Measurements from ENCODE around the gene CKAP2L. TPM values are rescaled to one million over a fixed set of nuclear protein-coding genes. Genes with fewer than 3 reads are reported as not detected.
"Not testable (repeated sequence)": the region's sequence is repeated elsewhere in the genome, so short reads cannot be mapped to it uniquely, and the experiment has no call there.

Gene CKAP2L
- total and polyA plus RNA-seq, 8 donors = 1.9 to 29.3 (median 15.0) TPM

DNA sequence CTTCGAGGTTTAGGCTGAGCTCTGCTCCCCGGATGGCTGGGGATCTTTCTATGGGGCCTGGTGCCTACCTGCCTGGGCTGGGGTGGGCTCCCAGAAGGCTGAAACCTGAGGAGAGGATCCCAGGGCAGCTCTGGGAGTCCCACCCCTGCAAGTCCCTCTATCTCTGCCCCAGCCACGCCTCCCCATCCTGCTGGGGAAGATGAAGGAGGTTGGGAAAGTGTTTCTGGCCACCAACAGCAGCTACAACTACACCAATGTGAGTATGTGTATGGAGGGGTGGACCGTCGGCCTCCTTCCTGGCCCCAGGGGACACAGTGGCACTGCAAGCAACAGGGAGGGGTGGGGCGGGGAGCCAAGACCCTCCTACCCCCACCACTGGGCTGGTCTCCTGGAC, 40.9 kb downstream of the CKAP2L start:
- Histone ChIP-seq H3K27me3 (no peaks in the 10 kb centered on the region), H3K4me3 (no peak overlapping the region), H3K4me1 (peaks cover 0 to 33% of the 10 kb centered on the region in 2 donors), H3K9me3 (no peaks in the 10 kb centered on the region), H3K36me3 (no peaks in the 10 kb centered on the region), H3K27ac (no peak overlapping the region)
- intact Hi-C loops (cut with DNase I) = loop anchor here in 1 of 2 donors (10.0 kb wide), 1 partner anchor 119 kb away; no protein-coding TSS in a partner anchor
- TF ChIP-seq CTCF (IDR thresholded peaks at IDR 0.05) = no peak
- DNase-seq (peak in 1 of 4 donors; percentile 57), ATAC-seq (no peak)

DNA sequence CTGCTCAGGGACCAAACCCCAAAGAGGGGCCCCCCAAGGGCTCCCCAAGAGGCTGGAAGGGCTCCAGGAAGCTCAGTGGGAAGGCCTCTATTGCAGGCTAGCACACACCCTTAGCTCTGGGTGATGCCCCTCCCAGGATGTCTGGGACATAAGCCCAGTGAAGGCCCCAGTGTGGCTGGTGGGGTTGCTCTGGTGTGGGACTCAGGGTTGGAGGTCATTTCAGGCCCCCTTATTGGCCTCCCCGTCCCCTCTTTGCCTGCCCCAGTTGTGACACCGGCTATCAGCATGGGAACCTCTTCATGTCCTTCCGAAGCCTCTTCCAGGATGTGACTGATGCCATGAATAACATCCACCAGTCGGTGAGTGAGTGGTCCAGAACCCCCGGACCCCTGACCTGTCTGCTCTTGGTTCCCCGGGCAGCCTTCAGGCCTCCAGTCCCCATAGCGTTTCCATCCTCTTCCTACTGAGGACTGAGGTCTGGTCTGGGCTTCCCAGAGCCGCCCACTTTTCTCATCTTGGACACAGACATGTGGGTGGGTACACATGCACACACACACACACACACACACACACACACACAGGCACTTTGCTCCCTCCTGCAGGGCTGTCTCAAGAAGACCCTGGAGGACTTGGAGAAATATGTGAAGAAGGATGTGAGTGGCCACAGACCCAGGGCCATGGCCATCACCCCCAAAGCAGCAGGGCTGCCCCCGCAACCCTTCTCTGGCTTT, 41.4 kb downstream of the CKAP2L start:
- TF ChIP-seq CTCF (IDR thresholded peaks at IDR 0.05) = no peak
- Histone ChIP-seq H3K9me3 (no peaks in the 10 kb centered on the region), H3K27me3 (no peaks in the 10 kb centered on the region), H3K36me3 (no peaks in the 10 kb centered on the region), H3K4me3 (no peak overlapping the region), H3K4me1 (peaks cover 0 to 28% of the 10 kb centered on the region in 2 donors), H3K27ac (no peak overlapping the region)
- intact Hi-C loops (cut with DNase I) = loop anchor here in 1 of 2 donors (10.0 kb wide), 1 partner anchor 118 kb away; no protein-coding TSS in a partner anchor
- ATAC-seq (no peak), DNase-seq (no peak)

- no peak for TF ChIP-seq CTCF (IDR thresholded peaks at IDR 0.05)
- Histone ChIP-seq H3K9me3 (no peaks in the 10 kb centered on the region), H3K36me3 (no peaks in the 10 kb centered on the region), H3K4me1 (peaks cover 0 to 23% of the 10 kb centered on the region in 2 donors), H3K27ac (no peak overlapping the region), H3K4me3 (no peak overlapping the region), H3K27me3 (no peaks in the 10 kb centered on the region)
- DNase-seq = peak in 1 of 4 donors; percentile 55
- no peak for ATAC-seq
- intact Hi-C loops (cut with DNase I) = loop anchor here in 1 of 2 donors (10.0 kb wide), 1 partner anchor 117 kb away; no protein-coding TSS in a partner anchor
Observed at GRCh38 chr2:112721819-112722522, 42.4 kb downstream of the CKAP2L start.

- Histone ChIP-seq H3K27me3 (no peaks in the 10 kb centered on the region), H3K27ac (no peak within 1 kb of the TSS), H3K9me3 (no peaks in the 10 kb centered on the region), H3K36me3 (no peaks in the 10 kb centered on the region), H3K4me1 (peaks cover 0 to 13% of the 10 kb centered on the region in 2 donors), H3K4me3 (no peak within 1 kb of the TSS)
- TF ChIP-seq CTCF (IDR thresholded peaks at IDR 0.05) = no peak
- no peak for ATAC-seq
- intact Hi-C loops (cut with DNase I) = loop anchor here in 1 of 2 donors (10.0 kb wide), 1 partner anchor 116 kb away; no protein-coding TSS in a partner anchor
- peak in 1 of 4 donors; percentile 27 for DNase-seq
Observed at GRCh38 chr2:112720785-112721184, 43.6 kb downstream of the CKAP2L start, which contains the start of gene NT5DC4. Gene NT5DC4 (plus strand): TSS chr2:112721020. CDS start chr2:112721080, 60 bp downstream.

DNA sequence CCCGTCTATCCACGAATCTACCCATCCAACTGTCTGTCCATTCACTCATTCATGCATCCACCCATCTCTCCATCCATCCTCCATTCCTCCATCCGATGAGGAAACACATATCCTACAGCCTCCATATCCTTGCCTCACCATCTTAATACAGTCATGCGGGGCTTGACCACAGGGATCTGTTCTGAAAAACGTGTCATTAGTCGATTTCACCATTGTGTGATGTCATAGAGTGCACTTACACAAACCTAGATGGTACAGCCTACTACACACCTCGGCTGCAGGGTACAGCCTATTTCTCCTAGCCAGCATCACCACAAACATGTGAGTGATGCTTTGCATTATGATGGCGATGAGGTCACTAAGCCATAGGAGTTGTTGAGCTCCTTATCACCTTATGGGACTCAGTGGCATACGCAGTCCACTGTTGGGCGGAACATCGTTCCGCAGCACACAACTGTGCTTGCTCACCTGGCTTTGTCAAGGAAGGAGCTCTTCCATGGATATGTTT, 45.5 kb downstream of the CKAP2L start:
- DNase-seq (no peak), ATAC-seq (no peak)
- TF ChIP-seq CTCF (IDR thresholded peaks at IDR 0.05) = no peak
- Histone ChIP-seq H3K9me3 (no peaks in the 10 kb centered on the region), H3K27ac (no peak overlapping the region), H3K27me3 (no peaks in the 10 kb centered on the region), H3K4me3 (no peak overlapping the region), H3K4me1 (peaks cover 0 to 6% of the 10 kb centered on the region in 2 donors), H3K36me3 (no peaks in the 10 kb centered on the region)
- intact Hi-C loops (cut with DNase I) = no loop called here

DNA sequence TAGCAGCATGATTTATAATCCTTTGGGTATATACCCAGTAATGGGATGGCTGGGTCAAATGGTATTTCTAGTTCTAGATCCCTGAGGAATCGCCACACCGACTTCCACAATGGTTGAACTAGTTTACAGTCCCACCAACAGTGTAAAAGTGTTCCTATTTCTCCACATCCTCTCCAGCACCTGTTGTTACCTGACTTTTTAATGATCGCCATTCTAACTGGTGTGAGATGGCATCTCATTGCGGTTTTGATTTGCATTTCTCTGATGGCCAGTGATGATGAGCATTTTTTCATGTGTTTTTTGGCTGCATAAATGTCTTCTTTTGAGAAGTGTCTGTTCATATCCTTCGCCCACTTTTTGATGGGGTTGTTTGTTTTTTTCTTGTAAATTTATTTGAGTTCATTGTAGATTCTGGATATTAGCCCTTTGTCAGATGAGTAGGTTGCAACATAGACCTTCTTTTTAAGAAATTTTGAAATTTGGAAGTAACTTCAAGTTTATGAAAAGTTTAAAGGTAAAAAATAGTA, 47.5 kb downstream of the CKAP2L start:
- H3K4me3 ChIP-seq; intact Hi-C loops (cut with DNase I); DNase-seq; ATAC-seq; H3K27ac ChIP-seq; H3K9me3 ChIP-seq; H3K27me3 ChIP-seq; H3K4me1 ChIP-seq; H3K36me3 ChIP-seq: not testable (repeated sequence)

GRCh38 chr2:112716094-112716493, 48.3 kb downstream of the CKAP2L start:
- not testable (repeated sequence) for H3K27me3 ChIP-seq

More at GRCh38 chr2:112716094-112716493, 48.3 kb downstream of the CKAP2L start:
- H3K27ac ChIP-seq; DNase-seq; H3K4me1 ChIP-seq; H3K4me3 ChIP-seq; ATAC-seq; intact Hi-C loops (cut with DNase I); H3K36me3 ChIP-seq; H3K9me3 ChIP-seq: not testable (repeated sequence)
